IMR-90 (cell line): ENCODE measurements around the gene RNU6-7. TPM values are rescaled to one million over a fixed set of nuclear protein-coding genes. Genes with fewer than 3 reads are reported as not detected.

Source experiments
- ATAC-seq: fragments of 200-7000 bp; cut with Tn5 transposase; 2 replicates; pipeline ENCODE4 v1.9.1; 2020; ENCODE audit warnings: low read depth, mild to moderate bottlenecking, moderate library complexity
- BruUV-seq: library from RNA; stranded (reverse); fragments of 400-500 nt; replicated peaks from 2 replicates; lab custom pipeline; 2021; lab: Mats Ljungman, UMichigan
- CTCF ChIA-PET: fragments of 300-600 bp; formaldehyde crosslinking; extraction: SDS; loops from one replicate; lab custom pipeline; 2021; ENCODE audit warnings: antibody characterized with exemption; lab: Yijun Ruan, JAX
- POLR2A ChIA-PET: fragments of 300-600 bp; sonication (Branson Sonifier 250); formaldehyde crosslinking; loops from one replicate; lab custom pipeline; 2022; ENCODE audit warnings: antibody characterized with exemption; ENCODE audit not compliant: unreplicated experiment; lab: Charles Lee
- DNase-seq: peaks from one replicate; pipeline ENCODE4 v3.0.0; 2013
- H2AFZ ChIP-seq: replicated peaks from 2 replicates; pipeline ENCODE3; 2013; ENCODE audit warnings: low read length, mild to moderate bottlenecking; ENCODE audit not compliant: poor library complexity
- H2AK5ac ChIP-seq: 2 replicates; pipeline ENCODE4 v1.6.1; 2013; ENCODE audit warnings: low read depth, low read length, inconsistent platforms
- H2AK9ac ChIP-seq: replicated peaks from 2 replicates; pipeline ENCODE3; 2013; ENCODE audit warnings: mild to moderate bottlenecking, low read depth, low read length, moderate library complexity; ENCODE audit not compliant: poor library complexity
- H2BK120ac ChIP-seq: 2 replicates; pipeline ENCODE4 v1.6.1; 2013; ENCODE audit warnings: low read depth, low read length, inconsistent platforms
- H2BK15ac ChIP-seq: 3 replicates; pipeline ENCODE4 v1.6.1; 2013; ENCODE audit warnings: low read depth, low read length, inconsistent platforms
- H2BK20ac ChIP-seq: 2 replicates; pipeline ENCODE4 v1.6.1; 2013; ENCODE audit warnings: low read depth, mild to moderate bottlenecking, inconsistent platforms, low read length, moderate library complexity
- H2BK5ac ChIP-seq: 2 replicates; pipeline ENCODE4 v1.6.1; 2013; ENCODE audit warnings: mild to moderate bottlenecking, low read depth, low read length, inconsistent platforms; ENCODE audit not compliant: poor library complexity, severe bottlenecking
- H3K14ac ChIP-seq: replicated peaks from 2 replicates; pipeline ENCODE4 v1.6.1; 2013; ENCODE audit warnings: low read depth, low read length, inconsistent platforms
- H3K18ac ChIP-seq: 2 replicates; pipeline ENCODE4 v1.6.1; 2013; ENCODE audit warnings: low read depth, low read length, control low read depth
- H3K23ac ChIP-seq: 2 replicates; pipeline ENCODE4 v1.6.1; 2013; ENCODE audit warnings: low read depth, low read length, inconsistent platforms
- H3K27ac ChIP-seq: 2 replicates; pipeline ENCODE4 v1.5.1; 2013; ENCODE audit warnings: mild to moderate bottlenecking, control low read depth, low read length; ENCODE audit not compliant: insufficient read depth
- H3K27me3 ChIP-seq: 2 replicates; pipeline ENCODE4 v1.6.1; 2013; ENCODE audit warnings: low read length; ENCODE audit not compliant: control insufficient read depth, insufficient read depth
- H3K36me3 ChIP-seq: 2 replicates; pipeline ENCODE4 v1.6.1; 2013; ENCODE audit warnings: low read length, mixed read lengths; ENCODE audit not compliant: control insufficient read depth, insufficient read depth
- H3K4ac ChIP-seq: 2 replicates; pipeline ENCODE4 v1.6.1; 2013; ENCODE audit warnings: low read depth, low read length, inconsistent platforms
- H3K4me1 ChIP-seq: 2 replicates; pipeline ENCODE4 v1.6.1; 2013; ENCODE audit warnings: low read length, mixed read lengths; ENCODE audit not compliant: control insufficient read depth, insufficient read depth
- H3K4me2 ChIP-seq: 2 replicates; pipeline ENCODE4 v1.6.1; 2013; ENCODE audit warnings: low read depth, mild to moderate bottlenecking, control low read depth, low read length, moderate library complexity
- H3K4me3 ChIP-seq: 2 replicates; pipeline ENCODE4 v1.5.1; 2013; ENCODE audit warnings: low read depth, mild to moderate bottlenecking, control low read depth, low read length, moderate library complexity; ENCODE audit not compliant: insufficient read depth
- H3K56ac ChIP-seq: 2 replicates; pipeline ENCODE4 v1.6.1; 2013; ENCODE audit warnings: low read length, inconsistent platforms; ENCODE audit not compliant: insufficient read depth; ENCODE audit errors: extremely low read depth
- H3K79me1 ChIP-seq, 2 experiments: 2 replicates each; pipeline ENCODE4 v1.6.1; 2013; ENCODE audit warnings: low read length in 2 of 2, inconsistent platforms in 1 of 2, low read depth in 1 of 2
- H3K9ac ChIP-seq: 2 replicates; pipeline ENCODE4 v1.6.1; 2013; ENCODE audit warnings: low read depth, low read length, control low read depth
- H3K9me1 ChIP-seq: 2 replicates; pipeline ENCODE4 v1.6.1; 2013; ENCODE audit warnings: low read length, inconsistent platforms; ENCODE audit not compliant: insufficient read depth
- H3K9me3 ChIP-seq: 2 replicates; pipeline ENCODE4 v1.6.1; 2013; ENCODE audit warnings: low read length; ENCODE audit not compliant: control insufficient read depth, insufficient read depth
- H4K20me1 ChIP-seq: 2 replicates; pipeline ENCODE4 v1.6.1; 2013; ENCODE audit warnings: low read length, inconsistent platforms; ENCODE audit not compliant: insufficient read depth
- H4K5ac ChIP-seq: 2 replicates; pipeline ENCODE4 v1.6.1; 2013; ENCODE audit warnings: mild to moderate bottlenecking, low read depth, low read length, control low read depth
- H4K8ac ChIP-seq, 2 experiments: 2 replicates each; pipeline ENCODE4 v1.6.1; 2013; ENCODE audit warnings: low read depth in 2 of 2, low read length in 2 of 2, control low read depth in 1 of 2, inconsistent platforms in 1 of 2
- H4K91ac ChIP-seq: 2 replicates; pipeline ENCODE4 v1.6.1; 2013; ENCODE audit warnings: low read depth, low read length, inconsistent platforms; ENCODE audit not compliant: insufficient read depth
- BHLHE40 ChIP-seq: fragments of 150-350 bp; IDR thresholded peaks from 2 replicates; pipeline ENCODE4 v1.6.1; 2016; ENCODE audit warnings: mild to moderate bottlenecking, low read depth, low read length
- CEBPB ChIP-seq: IDR thresholded peaks from 2 replicates; pipeline ENCODE4 v1.6.1; 2012; ENCODE audit warnings: low read depth, low read length, improper control_type of control experiment
- FOS ChIP-seq: fragments of 150-350 bp; IDR thresholded peaks from 2 replicates; pipeline ENCODE4 v1.6.1; 2016; ENCODE audit warnings: low read depth, low read length
- MAZ ChIP-seq: IDR thresholded peaks from 2 replicates; pipeline ENCODE4 v1.6.1; 2012; ENCODE audit warnings: low read depth, mild to moderate bottlenecking, low read length, improper control_type of control experiment, moderate library complexity, borderline replicate concordance
- MXI1 ChIP-seq: IDR thresholded peaks from 2 replicates; pipeline ENCODE4 v1.6.1; 2012; ENCODE audit warnings: low read depth, mild to moderate bottlenecking, low read length, moderate library complexity, borderline replicate concordance
- WGBS, 2 experiments: methylation state at CpG; one replicate each; pipeline versions ENCODE4 v1.1.5 to v1.1.7; 2013; ENCODE audit warnings: missing lambda C conversion rate in 2 of 2; ENCODE audit not compliant: insufficient read length in 1 of 2; ENCODE audit errors: extremely low coverage in 2 of 2; 5-methylcytosine and 5-hydroxymethylcytosine counted together
- dilution Hi-C: fragments of 300-500 bp; cut with HindIII; formaldehyde crosslinking; loops from one replicate; pipeline ENCODE4 v1.14.3; 2018; ENCODE audit warnings: low sequenced_read_pairs; ENCODE audit not compliant: unreplicated experiment
- in situ Hi-C: fragments of 300-500 bp; cut with MboI; formaldehyde crosslinking; loops from 3 replicates; pipeline ENCODE4 v1.14.3; 2019; ENCODE audit warnings: low sequenced_read_pairs, inconsistent platforms, mixed read lengths
- intact Hi-C: fragments of 100-400 bp; cut with micrococcal nuclease; formaldehyde crosslinking; loops from 2 replicates; pipeline ENCODE4 v1.10.0; 2022
- polyA plus RNA-seq, 3 experiments: library from polyadenylated mRNA; depleted of rRNA; stranded (reverse); fragments of >200 nt; gene quantifications; 2 replicates each; pipeline ENCODE4 v1.2.3, GENCODE V29; 2012; ENCODE audit warnings: low replicate concordance in 1 of 3
- total RNA-seq: library from RNA; depleted of rRNA; stranded (reverse); fragments of >200 nt; gene quantifications from 2 replicates; pipeline ENCODE4 v1.2.3, GENCODE V29; 2012

Gene RNU6-7
- total and polyA plus RNA-seq, 2 of the 4 experiments (the other 2 are of a cell fraction) = not detected

DNA sequence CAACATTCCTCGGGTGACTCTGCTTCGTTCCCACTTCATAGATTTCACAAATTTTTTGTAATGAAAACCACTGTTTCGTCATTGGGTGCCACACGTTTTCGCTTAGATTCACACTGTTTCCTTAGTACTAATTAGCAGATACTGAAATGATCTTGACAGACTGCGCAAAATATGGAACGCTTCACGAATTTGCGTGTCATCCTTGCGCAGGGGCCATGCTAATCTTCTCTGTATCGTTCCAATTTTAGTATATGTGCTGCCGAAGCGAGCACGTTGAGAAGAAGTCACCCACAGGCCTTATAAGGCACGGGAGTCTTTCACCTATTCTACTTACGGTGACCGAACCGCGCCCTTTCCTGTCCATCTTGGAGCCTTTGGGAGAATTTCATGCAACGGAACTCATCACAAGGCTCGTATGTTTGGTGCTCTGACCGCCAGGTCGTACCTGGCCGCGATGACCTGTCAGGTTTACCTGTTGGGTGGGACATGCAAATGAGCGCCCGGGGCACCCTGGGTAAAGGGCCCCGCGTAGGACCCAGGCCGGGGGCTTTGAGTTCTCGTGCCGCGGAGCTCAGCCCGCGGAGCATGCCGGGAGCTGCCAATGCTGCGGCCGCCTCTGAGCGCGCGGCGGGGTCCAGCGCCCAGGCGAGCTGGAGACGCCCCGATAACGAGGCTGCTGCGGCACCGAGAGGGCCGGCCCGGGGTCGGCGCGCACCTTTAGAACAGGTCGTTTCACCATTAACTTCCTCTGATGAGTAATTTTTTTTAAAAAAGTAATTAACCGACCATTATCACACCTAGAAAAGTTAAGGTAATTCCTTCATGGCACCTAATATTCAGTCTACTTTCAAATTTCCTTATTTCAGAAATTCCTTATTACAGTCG is 1.4 kb downstream of the RNU6-7 start, which contains the start of gene RNU6-8:
RNU6-8 (minus strand) TSS at position 272 of the 885 bp plus-strand sequence.
- Histone ChIP-seq H3K4me2 (peak within 1 kb of the TSS; percentile 98), H3K27me3 (peaks cover 3% of the 10 kb centered on the region), H3K9me1 (peaks cover 6% of the 10 kb centered on the region; the same call in 1 of the 2 replicates), H2BK15ac (peak within 1 kb of the TSS; percentile 55; the same call in 2 of the 3 replicates), H3K4ac (peak within 1 kb of the TSS; percentile 97), H2AK5ac (0 out of 2 replicates have a peak within 1 kb of the TSS, but pooled peaks have one; percentile 54), H4K5ac (peak within 1 kb of the TSS; percentile 76; the same call in 1 of the 2 replicates), H2AFZ (peak within 1 kb of the TSS; percentile 99), H4K8ac (peak within 1 kb of the TSS; percentile 48 to 98; a peak in 3 of 4 replicates), H4K20me1 (no peaks in the 10 kb centered on the region; the same call in 1 of the 2 replicates), H2BK120ac (peak within 1 kb of the TSS; percentile 100), H2BK5ac (peak within 1 kb of the TSS; percentile 82), H3K4me1 (no peaks in the 10 kb centered on the region), H3K36me3 (no peaks in the 10 kb centered on the region), H3K9ac (peak within 1 kb of the TSS; percentile 81), H2AK9ac (peak within 1 kb of the TSS; percentile 84), H3K4me3 (peak within 1 kb of the TSS; percentile 67), H3K18ac (peak within 1 kb of the TSS; percentile 89), H3K79me1 (no peaks in the 10 kb centered on the region), H3K27ac (peak within 1 kb of the TSS; percentile 78), H3K9me3 (no peaks in the 10 kb centered on the region), H2BK20ac (peak within 1 kb of the TSS; percentile 98), H3K56ac (peak within 1 kb of the TSS; percentile 87), H3K14ac (peak within 1 kb of the TSS; percentile 96), H3K23ac (peak within 1 kb of the TSS; percentile 84; the same call in 1 of the 2 replicates), H4K91ac (peak within 1 kb of the TSS; percentile 97)
- BruUV-seq = no TSS peak
- POLR2A ChIA-PET = no interaction called here
- intact Hi-C loops = loop anchor here (2.0 to 5.0 kb wide), 3 partner anchors 126 to 358 kb away; partner anchors contain the start of gene ARHGAP5
- dilution Hi-C loops = no loop called here
- DNase-seq (peak; percentile 79), ATAC-seq (peak; percentile 91)
- TF ChIP-seq FOS = no peak
- 0 out of 2 replicates have a peak, but pooled peaks have one; percentile 15 for TF ChIP-seq MXI1
- TF ChIP-seq MAZ = 0 out of 2 replicates have a peak, but pooled peaks have one; percentile 35
- TF ChIP-seq CEBPB = 0 out of 2 replicates have a peak, but pooled peaks have one; percentile 2
- peak; percentile 76; the same call in 1 of the 2 replicates for TF ChIP-seq BHLHE40
- WGBS, 2 experiments = 1% methylated on average over 23 of the region's 57 CpGs; no CpG with 5 or more reads in 1 of the 2 experiments
- in situ Hi-C loops = no loop called here
- CTCF ChIA-PET = no interaction called here
